COLO668 (cell line): ENCODE measurements around the gene DYNLT4.
"Not testable (repeated sequence)": the region's sequence is repeated elsewhere in the genome, so short reads cannot be mapped to it uniquely, and the experiment has no call there.

Experiments used
- DNase-seq: peaks from one replicate; lab custom pipeline; 2025; ENCODE audit not compliant: unreplicated experiment; lab: John Stamatoyannopoulos, UW

Gene DYNLT4

GRCh38 chr1:44810101-44810761, 3.1 kb upstream of the DYNLT4 start:
- DNase-seq = no peak

GRCh38 chr1:44808938-44809917, 2.1 kb upstream of the DYNLT4 start:
- DNase-seq = no peak

- DNase-seq = no peak
These were observed 1.1 kb upstream of the DYNLT4 start, which contains the start of gene BTBD19 for GRCh38 chr1:44808063-44808937. Gene BTBD19 (plus strand): TSS chr1:44808523. CDS start chr1:44808821, 298 bp downstream.

- peak; percentile 97 for DNase-seq
These were observed 362 bp upstream of the DYNLT4 start for GRCh38 chr1:44807364-44808062.

- no peak for DNase-seq
These were observed 987 bp downstream of the DYNLT4 start for GRCh38 chr1:44806025-44806703.

GRCh38 chr1:44805311-44806024, 1.7 kb downstream of the DYNLT4 start:
- no peak for DNase-seq

- no peak for DNase-seq
These were observed 3.6 kb downstream of the DYNLT4 start for GRCh38 chr1:44803312-44804095.

- DNase-seq = no peak
These were observed 4.2 kb downstream of the DYNLT4 start for GRCh38 chr1:44803062-44803311.

GRCh38 chr1:44802306-44803061, 4.7 kb downstream of the DYNLT4 start:
- no peak for DNase-seq

GRCh38 chr1:44801491-44802305, 5.5 kb downstream of the DYNLT4 start:
- DNase-seq = no peak

- peak; percentile 100 for DNase-seq
These were observed 7.2 kb downstream of the DYNLT4 start, which contains the start of gene PLK3 for GRCh38 chr1:44799770-44800584. Gene PLK3 (plus strand): TSS chr1:44800377. CDS start chr1:44800464, 87 bp downstream.

- DNase-seq = no peak
These were observed 8.4 kb downstream of the DYNLT4 start for GRCh38 chr1:44798481-44799365.

- DNase-seq = not testable (repeated sequence)
These were observed 9.3 kb downstream of the DYNLT4 start for GRCh38 chr1:44797886-44798285.

- no peak for DNase-seq
These were observed 14.2 kb downstream of the DYNLT4 start for GRCh38 chr1:44792736-44793502.
